MM.1S (cell line): Measurements from ENCODE around the gene PPFIA2.

ENCODE experiments used
- DNase-seq: peaks from one replicate; pipeline ENCODE4 v3.0.0-alpha.2; 2015
- H2AFZ ChIP-seq: fragments of 300-600 bp; sonication (generic); 2 replicates; pipeline ENCODE4 v1.6.0; 2016; ENCODE audit warnings: antibody characterized with exemption, low read length
- H3F3A ChIP-seq: fragments of 300-600 bp; sonication (generic); 2 replicates; pipeline ENCODE4 v1.6.1; 2016; ENCODE audit warnings: mild to moderate bottlenecking, antibody characterized with exemption, low read length, moderate library complexity, mixed read lengths; ENCODE audit not compliant: insufficient read depth
- H3K27ac ChIP-seq: fragments of 300-600 bp; sonication (generic); 2 replicates; pipeline ENCODE4 v1.5.1; 2016; ENCODE audit warnings: mild to moderate bottlenecking, low read length
- H3K27me3 ChIP-seq: fragments of 300-600 bp; sonication (generic); replicated peaks from 2 replicates; pipeline ENCODE4 v1.6.0; 2016; ENCODE audit warnings: low read length; ENCODE audit not compliant: insufficient read depth
- H3K36me3 ChIP-seq: fragments of 300-600 bp; sonication (generic); replicated peaks from 2 replicates; pipeline ENCODE4 v1.6.1; 2016; ENCODE audit warnings: mild to moderate bottlenecking, low read length, mixed read lengths; ENCODE audit not compliant: insufficient read depth
- H3K4me1 ChIP-seq: fragments of 300-600 bp; sonication (generic); 2 replicates; pipeline ENCODE4 v1.6.1; 2016; ENCODE audit warnings: low read length, mixed read lengths
- H3K4me2 ChIP-seq: fragments of 300-600 bp; sonication (generic); 2 replicates; pipeline ENCODE4 v1.6.0; 2016; ENCODE audit warnings: low read depth, low read length
- H3K4me3 ChIP-seq: fragments of 300-600 bp; sonication (generic); 2 replicates; pipeline ENCODE4 v1.5.1; 2016; ENCODE audit warnings: low read length, mixed read lengths
- H3K79me2 ChIP-seq: fragments of 300-600 bp; sonication (generic); 2 replicates; pipeline ENCODE4 v1.6.1; 2016; ENCODE audit warnings: mixed run types, low read length, mixed read lengths
- H3K9ac ChIP-seq: fragments of 300-600 bp; sonication (generic); 2 replicates; pipeline ENCODE4 v1.6.1; 2016; ENCODE audit warnings: low read length, mixed read lengths
- H3K9me2 ChIP-seq: fragments of 300-600 bp; sonication (generic); replicated peaks from 2 replicates; pipeline ENCODE4 v1.6.1; 2016; ENCODE audit warnings: mild to moderate bottlenecking, low read length, mixed read lengths; ENCODE audit not compliant: insufficient read depth
- H3K9me3 ChIP-seq: fragments of 300-600 bp; sonication (generic); replicated peaks from 2 replicates; pipeline ENCODE4 v1.6.1; 2016; ENCODE audit warnings: mild to moderate bottlenecking, low read length, mixed read lengths; ENCODE audit not compliant: insufficient read depth
- H4K20me1 ChIP-seq: fragments of 300-600 bp; sonication (generic); 2 replicates; pipeline ENCODE4 v1.6.1; 2016; ENCODE audit warnings: mild to moderate bottlenecking, low read length, moderate library complexity, mixed read lengths; ENCODE audit not compliant: insufficient read depth
- EZH2 ChIP-seq: fragments of 300-600 bp; sonication (generic); optimal IDR thresholded peaks from 2 replicates; pipeline ENCODE3; 2017; ENCODE audit warnings: low read depth, mild to moderate bottlenecking, antibody characterized with exemption, low read length, mixed read lengths
- EZH2phosphoT487 ChIP-seq: fragments of 300-600 bp; sonication (generic); IDR thresholded peaks from 2 replicates; pipeline ENCODE4 v1.6.1; 2018; ENCODE audit warnings: antibody characterized with exemption, low read length
- TF ChIP-seq, protein P1 (sequence below): fragments of 300-600 bp; sonication (generic); IDR thresholded peaks from 2 replicates; pipeline ENCODE4 v1.5.1; 2016; ENCODE audit warnings: antibody characterized with exemption, low read length, mixed read lengths

PPFIA2 gene

DNA sequence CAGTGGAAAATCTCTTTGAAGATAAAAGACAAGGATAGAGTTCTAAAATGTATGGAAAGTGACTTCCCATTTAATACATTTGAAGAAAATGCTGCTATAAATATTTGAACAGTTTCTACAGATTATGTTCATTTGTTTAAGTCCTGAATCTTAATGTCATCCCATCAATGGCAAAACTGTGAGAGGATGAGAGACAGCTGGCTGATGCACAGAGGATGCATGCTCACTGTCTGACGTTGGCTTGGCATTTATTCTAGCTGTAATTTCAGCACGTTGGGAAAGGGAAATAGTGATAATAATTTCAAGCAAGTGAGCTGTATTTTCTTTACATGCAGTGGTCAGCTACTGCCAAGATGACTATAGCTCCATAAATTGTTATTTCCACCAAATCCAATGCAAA lies 40.5 kb downstream of the PPFIA2 start:
- Histone ChIP-seq H3K79me2 (no peaks in the 10 kb centered on the region), H3K4me1 (no peaks in the 10 kb centered on the region), H4K20me1 (no peaks in the 10 kb centered on the region), H3K4me2 (no peak overlapping the region), H3K27me3 (no peaks in the 10 kb centered on the region), H3K9me3 (no peaks in the 10 kb centered on the region), H2AFZ (no peak overlapping the region), H3K36me3 (no peaks in the 10 kb centered on the region), H3F3A (no peaks in the 10 kb centered on the region), H3K4me3 (no peak overlapping the region), H3K27ac (no peak overlapping the region), H3K9ac (no peak overlapping the region), H3K9me2 (no peaks in the 10 kb centered on the region)
- TF ChIP-seq, protein P1, sequence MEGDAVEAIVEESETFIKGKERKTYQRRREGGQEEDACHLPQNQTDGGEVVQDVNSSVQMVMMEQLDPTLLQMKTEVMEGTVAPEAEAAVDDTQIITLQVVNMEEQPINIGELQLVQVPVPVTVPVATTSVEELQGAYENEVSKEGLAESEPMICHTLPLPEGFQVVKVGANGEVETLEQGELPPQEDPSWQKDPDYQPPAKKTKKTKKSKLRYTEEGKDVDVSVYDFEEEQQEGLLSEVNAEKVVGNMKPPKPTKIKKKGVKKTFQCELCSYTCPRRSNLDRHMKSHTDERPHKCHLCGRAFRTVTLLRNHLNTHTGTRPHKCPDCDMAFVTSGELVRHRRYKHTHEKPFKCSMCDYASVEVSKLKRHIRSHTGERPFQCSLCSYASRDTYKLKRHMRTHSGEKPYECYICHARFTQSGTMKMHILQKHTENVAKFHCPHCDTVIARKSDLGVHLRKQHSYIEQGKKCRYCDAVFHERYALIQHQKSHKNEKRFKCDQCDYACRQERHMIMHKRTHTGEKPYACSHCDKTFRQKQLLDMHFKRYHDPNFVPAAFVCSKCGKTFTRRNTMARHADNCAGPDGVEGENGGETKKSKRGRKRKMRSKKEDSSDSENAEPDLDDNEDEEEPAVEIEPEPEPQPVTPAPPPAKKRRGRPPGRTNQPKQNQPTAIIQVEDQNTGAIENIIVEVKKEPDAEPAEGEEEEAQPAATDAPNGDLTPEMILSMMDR: no peak
- TF ChIP-seq EZH2: no peak
- TF ChIP-seq EZH2phosphoT487: no peak
- DNase-seq: no peak

DNA sequence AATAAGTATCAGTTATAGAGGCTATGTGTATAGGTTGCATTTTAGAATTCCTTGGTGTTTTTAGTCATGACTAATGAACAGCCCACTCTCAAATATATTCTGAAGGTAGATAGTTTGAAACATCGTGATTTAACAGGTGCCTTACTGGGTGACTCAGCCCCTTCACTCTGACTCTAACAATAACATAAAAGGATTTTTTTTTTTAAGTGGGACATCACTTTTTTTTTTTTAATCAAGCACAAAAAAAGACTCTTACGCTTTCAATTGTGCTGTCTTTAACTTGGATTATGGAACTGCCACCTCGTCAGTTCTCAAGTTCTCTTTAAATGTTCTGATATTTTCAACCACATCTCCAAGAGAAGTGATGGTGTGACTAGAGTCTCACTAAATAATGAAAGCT lies 46.6 kb downstream of the PPFIA2 start:
- Histone ChIP-seq H3K27me3 (no peaks in the 10 kb centered on the region), H3K36me3 (no peaks in the 10 kb centered on the region), H3K9me3 (no peaks in the 10 kb centered on the region), H3K27ac (no peak overlapping the region), H3K79me2 (no peaks in the 10 kb centered on the region), H3K4me2 (no peak overlapping the region), H3K4me1 (no peaks in the 10 kb centered on the region), H3F3A (no peaks in the 10 kb centered on the region), H4K20me1 (no peaks in the 10 kb centered on the region), H3K4me3 (no peak overlapping the region), H3K9ac (no peak overlapping the region), H3K9me2 (no peaks in the 10 kb centered on the region), H2AFZ (no peak overlapping the region)
- no peak for DNase-seq
- TF ChIP-seq EZH2phosphoT487 (no peak), EZH2 (no peak)
- TF ChIP-seq, protein P1: no peak

DNA sequence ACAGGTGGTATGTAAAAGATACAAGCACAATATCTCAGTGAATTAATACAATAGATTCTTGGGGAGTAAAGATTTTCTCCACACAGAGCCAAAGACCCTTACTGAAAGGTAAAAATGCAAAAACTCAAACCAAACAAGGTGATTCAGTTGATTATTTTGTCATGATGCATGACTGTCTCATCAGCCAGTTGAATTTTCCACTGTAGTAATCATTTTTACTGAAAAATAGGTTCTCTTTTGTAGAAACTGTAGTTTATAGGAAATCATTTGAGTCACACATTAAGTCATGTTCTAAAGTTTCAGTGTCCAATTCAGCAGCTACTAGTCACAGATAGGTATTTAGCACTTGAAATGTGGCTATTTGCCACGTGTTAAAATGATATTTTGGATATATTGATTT lies 53.6 kb downstream of the PPFIA2 start:
- H3K36me3 ChIP-seq: no peaks in the 10 kb centered on the region
- H3K79me2 ChIP-seq: no peaks in the 10 kb centered on the region
- DNase-seq: no peak
- no peak for TF ChIP-seq EZH2
- no peak for TF ChIP-seq EZH2phosphoT487
- TF ChIP-seq, protein P1: no peak
- no peaks in the 10 kb centered on the region for H3K27me3 ChIP-seq
- no peaks in the 10 kb centered on the region for H3K9me3 ChIP-seq
- no peak overlapping the region for H3K9ac ChIP-seq
- no peaks in the 10 kb centered on the region for H3K9me2 ChIP-seq
- H3K4me1 ChIP-seq: no peaks in the 10 kb centered on the region
- no peak overlapping the region for H3K27ac ChIP-seq
- H4K20me1 ChIP-seq: no peaks in the 10 kb centered on the region
- no peak overlapping the region for H3K4me3 ChIP-seq
- no peak overlapping the region for H3K4me2 ChIP-seq
- no peak overlapping the region for H2AFZ ChIP-seq
- H3F3A ChIP-seq: no peaks in the 10 kb centered on the region
